ENCODE data around the gene ZNF527.
A peak's percentile ranks its signal among the peaks of the same experiment; 100 is the strongest.
"Not testable (repeated sequence)": the region's sequence is repeated elsewhere in the genome, so short reads cannot be mapped to it uniquely, and the experiment has no call there.

Gene ZNF527

DNA sequence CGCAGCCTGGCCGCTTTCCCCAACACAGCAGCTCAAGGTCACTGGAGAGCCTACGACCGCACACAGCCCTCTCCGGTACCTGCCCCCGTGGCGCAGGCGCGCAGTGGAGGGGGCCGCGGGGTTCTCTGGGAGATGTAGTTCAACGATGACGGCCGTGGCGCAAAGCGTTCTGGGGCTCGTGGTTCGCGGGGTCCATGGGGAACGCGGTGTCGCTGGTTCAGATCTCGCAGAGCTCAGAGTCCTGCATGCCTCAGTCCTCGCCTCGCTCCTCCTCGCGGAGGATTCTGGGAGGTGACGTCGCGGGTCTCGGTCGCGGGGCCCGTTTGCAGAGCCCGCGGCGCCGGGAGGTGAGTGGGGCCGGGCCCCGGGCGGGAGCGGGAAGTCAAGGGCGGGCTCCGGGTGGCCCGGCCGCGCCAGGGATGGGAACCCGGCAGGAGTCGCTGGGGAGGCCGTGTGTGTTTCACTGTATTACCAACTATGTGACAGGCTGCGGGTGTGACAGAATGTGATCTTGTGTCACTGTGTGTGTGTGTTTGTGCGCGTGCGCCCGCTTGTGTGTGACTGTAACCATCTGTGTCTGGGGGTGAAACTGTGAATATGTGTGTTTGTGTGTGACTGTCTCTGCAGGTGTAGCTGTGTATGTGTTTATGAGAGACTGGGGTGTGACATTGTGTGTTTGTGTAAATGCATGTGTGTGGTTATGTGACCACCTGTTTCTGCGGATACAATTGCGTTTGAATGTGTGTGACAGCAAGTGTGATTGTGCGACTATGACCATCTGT, at the start of gene ZNF527:
ZNF527 (plus strand) TSS at position 220 of the 782 bp plus-strand sequence. CDS start 3,100 bp downstream, outside the sequence.
- DNase-seq: peak; percentile 97

DNA sequence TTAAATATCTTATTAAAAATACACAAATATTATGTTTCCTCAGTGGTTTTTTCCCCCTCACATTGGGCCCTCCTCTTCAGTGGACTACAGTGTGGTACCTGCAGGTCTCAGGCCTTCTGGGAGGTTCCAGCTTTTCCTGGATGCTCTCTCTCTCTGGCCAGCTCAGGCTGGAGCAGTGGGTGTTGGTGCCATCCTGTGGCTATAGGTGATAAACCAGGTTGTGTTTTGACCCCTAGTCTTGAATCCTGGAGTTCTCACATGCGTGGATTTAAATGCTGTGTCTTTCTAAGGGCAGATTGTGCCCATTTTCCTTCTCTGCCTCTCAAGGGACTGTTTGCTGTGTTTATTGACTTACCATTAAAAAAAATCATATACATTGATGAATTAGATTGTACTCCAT, 41.2 kb upstream of the ZNF527 start:
- DNase-seq: peak; percentile 0

- no peak for DNase-seq
Observed at GRCh38 chr19:37332839-37333238, 38.1 kb upstream of the ZNF527 start.

DNA sequence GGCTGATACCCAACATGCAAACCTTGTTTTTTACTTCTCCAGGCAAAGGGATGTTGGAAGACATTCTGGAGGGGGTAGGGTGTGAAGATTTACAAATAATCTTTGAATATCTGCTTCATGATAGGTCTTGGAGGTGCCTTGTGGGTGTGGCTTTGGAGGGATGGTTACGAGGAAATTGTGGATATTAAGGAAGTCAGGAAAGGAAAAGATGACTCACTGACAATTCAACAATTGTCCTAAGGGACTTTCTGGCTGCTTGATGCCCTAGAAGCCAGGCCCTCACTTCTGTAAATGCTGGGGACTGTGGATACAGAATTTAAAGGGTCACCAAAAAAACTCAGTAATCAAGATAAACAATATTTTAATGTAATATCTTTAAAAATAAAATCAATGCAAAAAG, 37.4 kb upstream of the ZNF527 start:
- no peak for DNase-seq

DNA sequence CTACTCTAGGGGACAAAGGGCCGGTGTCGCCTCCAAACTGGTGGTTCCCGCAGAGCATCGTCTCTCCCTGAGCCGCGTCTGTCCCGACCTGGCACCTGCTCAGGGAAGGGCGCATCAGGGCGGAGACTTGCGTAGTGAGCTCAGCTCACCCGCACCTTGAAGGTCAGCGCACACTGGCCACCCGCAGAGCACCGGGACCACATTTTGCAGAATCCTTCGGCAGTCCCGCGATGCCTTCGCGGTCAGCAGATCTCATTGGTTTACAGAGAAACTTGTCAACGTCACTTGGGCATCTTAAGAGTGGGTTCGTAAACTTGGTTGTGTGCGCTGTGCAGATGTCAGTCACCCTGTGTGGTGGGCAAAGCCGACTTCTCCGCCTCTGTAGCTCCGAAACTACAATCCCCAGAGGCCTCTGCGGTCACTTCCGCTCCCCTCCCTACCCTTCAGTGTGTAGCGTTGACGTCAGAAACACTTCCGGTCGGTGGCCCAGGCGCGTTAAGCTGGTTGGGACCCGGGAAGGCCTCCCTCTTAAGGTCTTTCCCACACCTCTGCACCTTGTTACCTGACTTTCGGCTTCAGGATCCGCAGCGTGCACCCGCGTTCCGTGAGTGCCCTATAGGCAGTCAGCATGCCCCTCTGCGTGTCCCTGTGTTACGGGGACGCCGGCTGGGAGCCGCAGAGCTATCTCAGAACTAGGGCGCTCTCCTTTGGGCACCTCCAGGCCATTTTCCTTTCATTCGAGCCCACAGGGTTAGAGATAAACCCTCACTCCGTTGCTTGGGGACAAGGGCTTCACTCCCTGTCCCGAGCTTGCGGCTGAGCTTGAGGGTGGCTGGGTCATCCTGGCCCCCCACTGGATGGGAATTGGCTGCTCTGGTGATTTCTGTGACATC, 36.5 kb upstream of the ZNF527 start:
- DNase-seq: peak; percentile 92

DNA sequence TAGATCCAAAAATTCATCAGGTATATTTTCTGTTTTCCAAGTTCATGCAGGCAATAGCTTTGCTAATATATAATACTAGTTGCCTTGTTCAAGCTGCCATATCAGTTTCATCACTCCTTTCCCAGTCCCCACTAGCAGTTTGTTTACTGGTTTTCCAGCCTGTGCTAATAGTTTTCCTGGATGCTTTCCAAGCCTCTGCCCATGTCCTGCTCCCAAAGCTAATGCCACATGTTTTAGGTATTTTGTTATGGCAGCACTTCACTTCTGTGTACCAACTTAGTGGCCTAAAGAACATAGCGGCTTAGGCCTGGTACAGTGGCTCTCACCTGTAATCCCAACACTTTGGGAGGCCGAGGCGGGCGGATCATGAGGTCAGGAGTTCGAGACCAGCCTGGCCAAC, 28.1 kb upstream of the ZNF527 start:
- DNase-seq: no peak

DNA sequence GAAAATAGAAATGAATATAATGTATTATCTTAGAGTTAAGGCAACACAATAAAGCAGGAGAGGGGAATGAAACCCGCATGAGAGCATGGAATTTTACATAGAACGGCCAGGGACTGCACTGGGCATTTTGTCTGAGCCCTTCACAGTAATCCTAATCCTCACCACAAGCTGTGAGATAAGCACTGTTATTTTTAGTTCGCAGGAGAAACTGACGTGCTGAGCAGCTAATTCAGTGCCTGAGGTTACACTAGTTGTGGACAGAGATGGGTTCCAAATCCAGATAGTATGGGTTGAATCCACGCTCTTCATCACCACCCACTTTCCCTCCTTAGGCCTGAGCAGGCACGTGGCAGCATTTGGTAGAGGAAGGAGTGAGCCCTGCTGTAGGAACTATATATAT, 24.8 kb upstream of the ZNF527 start:
- no peak for DNase-seq

GRCh38 chr19:37348060-37348459, 22.8 kb upstream of the ZNF527 start:
- DNase-seq: no peak

DNA sequence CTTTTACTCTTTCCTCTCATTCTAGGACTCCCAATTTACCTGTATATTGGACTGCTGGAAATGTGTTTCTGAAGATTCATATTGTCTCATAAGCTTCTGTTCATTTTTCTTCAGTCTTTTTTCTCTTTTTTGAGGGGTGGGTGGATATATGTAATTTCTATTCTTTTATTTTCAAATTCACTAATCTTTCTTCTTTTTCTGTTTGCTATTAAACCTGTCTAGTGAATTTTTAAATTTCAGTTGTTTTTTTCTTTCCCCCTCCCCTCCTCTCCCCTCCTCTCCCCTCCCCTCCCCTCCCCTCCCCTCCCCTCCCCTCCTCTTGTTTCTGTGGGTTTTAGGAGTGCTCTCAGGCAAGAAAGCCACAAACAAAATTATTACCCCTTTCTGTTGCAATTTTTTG, 16.9 kb upstream of the ZNF527 start:
- DNase-seq: no peak

GRCh38 chr19:37355901-37356300, 15.0 kb upstream of the ZNF527 start:
- DNase-seq: no peak

GRCh38 chr19:37361994-37362393, 8.9 kb upstream of the ZNF527 start:
- DNase-seq: no peak

- no peak for DNase-seq
Observed at GRCh38 chr19:37362733-37363132, 8.2 kb upstream of the ZNF527 start.

DNA sequence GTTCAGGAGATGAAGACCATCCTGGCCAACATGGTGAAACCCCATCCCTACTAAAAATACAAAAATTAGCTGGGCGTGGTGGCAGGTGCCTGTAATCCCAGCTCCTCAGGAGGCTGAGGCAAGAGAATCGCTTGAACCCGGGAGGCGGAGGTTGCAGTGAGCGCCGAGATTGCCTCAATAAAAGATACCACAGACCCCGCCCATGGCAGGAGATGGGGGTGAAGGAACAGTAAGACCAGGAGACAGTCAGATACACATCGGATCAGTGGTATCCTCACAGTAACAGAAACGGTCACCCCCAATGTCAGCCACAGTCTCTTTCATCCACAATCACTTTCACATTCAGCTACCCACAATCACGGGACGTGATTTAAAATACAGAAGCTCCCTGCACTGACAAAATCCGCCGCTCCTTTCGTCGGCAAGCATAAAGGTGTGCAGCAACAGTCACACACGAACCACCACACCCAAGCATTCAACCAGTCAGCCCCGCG, 466 bp upstream of the ZNF527 start:
- peak; percentile 37 for DNase-seq

- DNase-seq: no peak
Observed at GRCh38 chr19:37389234-37389633, 18.3 kb downstream of the ZNF527 start.

GRCh38 chr19:37391399-37391798, 20.5 kb downstream of the ZNF527 start:
- not testable (repeated sequence) for DNase-seq

DNA sequence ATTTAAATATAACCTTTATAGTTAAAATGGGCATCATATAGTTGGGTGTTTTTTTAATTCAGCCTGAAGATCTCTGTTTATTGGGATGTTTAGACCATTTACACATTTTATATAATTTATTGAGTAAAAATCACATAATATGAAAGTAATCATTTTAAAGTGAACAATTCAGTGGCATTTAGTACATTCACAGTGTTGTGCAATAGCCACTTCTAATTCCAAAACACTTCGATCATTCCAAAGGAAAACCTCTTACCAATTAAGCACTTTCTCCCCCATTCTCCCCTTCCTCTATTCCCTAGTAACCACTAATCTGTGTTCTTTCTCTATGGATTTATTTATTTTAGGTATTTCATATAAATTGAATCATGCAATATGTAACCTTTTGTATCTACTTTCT, 30.2 kb downstream of the ZNF527 start:
- DNase-seq: no peak

- no peak for DNase-seq
Observed at GRCh38 chr19:37403403-37403802, 32.5 kb downstream of the ZNF527 start.

DNA sequence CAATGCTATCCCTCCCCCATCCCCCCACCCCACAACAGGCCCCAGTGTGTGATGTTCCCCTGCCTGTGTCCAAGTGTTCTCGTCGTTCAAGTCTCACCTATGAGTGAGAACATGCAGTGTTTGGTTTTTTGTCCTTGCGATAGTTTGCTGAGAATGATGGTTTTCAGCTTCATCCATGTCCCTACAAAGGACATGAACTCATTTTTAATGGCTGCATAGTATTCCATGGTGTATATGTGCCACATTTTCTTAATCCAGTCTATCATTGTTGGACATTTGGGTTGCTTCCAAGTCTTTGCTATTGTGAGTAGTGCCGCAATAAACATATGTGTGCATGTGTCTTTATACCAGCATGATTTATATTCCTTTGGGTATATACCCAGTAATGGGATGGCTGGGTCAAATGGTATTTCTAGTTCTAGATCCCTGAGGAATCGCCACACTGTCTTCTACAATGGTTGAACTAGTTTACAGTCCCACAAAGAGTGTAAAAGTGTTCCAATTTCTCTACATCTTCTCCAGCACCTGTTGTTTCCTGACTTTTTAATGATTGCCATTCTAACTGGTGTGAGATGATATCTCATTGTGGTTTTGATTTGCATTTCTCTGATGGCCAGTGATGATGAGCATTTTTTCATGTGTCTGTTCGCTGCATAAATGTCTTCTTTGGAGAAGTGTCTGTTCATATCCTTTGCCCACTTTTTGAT, 35.4 kb downstream of the ZNF527 start:
- not testable (repeated sequence) for DNase-seq

DNA sequence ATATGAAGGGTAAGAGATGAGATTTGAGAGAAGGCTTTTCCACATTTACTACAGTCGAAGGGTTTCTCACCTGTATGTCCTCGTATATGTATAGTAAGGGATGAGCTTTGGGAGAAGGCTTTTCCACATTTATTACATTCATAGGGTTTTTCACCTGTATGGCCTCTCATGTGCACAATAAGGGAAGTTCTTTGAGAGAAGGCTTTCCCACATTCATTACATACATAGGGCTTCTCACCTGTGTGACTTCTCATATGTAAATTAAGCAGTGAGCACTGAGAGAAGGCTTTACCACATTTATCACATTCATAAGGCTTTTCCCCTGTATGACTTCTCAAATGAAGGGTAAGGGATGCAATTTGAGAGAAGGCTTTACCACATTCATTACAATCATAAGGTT, 41.8 kb downstream of the ZNF527 start:
- no peak for DNase-seq

GRCh38 chr19:37413313-37414084, 42.6 kb downstream of the ZNF527 start:
- DNase-seq: no peak

Measured in NCI-H1105 treated with DMSO at 0.1 percent for 48 hours (cell line).